Uterus (tissue), 2 donors: ENCODE data around the gene DCTD.

Source experiments
- POLR2A ChIP-seq, 2 donors: fragments of 450-650 bp; IDR thresholded peaks; one replicate each; pipeline ENCODE4 v1.6.1; 2016; ENCODE audit warnings: antibody characterized with exemption in 2 of 2, mild to moderate bottlenecking in 1 of 2, moderate library complexity in 1 of 2
- TF ChIP-seq, protein P1 (sequence below), 4 experiments: fragments of 200-600 bp in 2 of 4; fragments of 450-650 bp in 2 of 4; sonication (generic) in 2 of 4; IDR thresholded peaks; one replicate each; pipeline ENCODE4 v1.5.1; 2016 to 2019; ENCODE audit warnings: antibody characterized with exemption in 4 of 4, mild to moderate bottlenecking in 2 of 4, moderate library complexity in 1 of 4

DNA sequence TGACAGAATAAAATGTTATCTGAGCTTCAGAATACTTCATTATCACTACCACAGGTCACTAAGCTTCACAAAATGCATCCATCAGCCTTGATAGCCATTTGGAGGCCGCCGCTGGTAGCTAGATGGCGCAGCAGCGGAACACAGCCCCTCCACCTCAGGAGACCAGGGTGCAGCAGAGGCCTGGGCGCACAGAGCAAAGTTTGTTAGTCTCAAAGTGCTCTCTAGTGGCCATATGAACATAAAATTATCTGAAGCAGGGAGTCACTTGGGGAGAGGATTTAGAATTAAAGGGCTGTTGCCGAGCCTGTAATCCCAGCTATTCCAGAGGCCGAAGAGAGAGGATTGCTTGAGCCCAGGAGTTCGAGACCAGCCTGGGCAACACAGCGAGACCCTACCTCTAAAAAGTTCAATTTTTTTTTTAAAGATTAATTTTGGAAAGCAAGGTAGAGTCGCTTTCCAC lies 8.1 kb upstream of the DCTD start:
- TF ChIP-seq, protein P1, sequence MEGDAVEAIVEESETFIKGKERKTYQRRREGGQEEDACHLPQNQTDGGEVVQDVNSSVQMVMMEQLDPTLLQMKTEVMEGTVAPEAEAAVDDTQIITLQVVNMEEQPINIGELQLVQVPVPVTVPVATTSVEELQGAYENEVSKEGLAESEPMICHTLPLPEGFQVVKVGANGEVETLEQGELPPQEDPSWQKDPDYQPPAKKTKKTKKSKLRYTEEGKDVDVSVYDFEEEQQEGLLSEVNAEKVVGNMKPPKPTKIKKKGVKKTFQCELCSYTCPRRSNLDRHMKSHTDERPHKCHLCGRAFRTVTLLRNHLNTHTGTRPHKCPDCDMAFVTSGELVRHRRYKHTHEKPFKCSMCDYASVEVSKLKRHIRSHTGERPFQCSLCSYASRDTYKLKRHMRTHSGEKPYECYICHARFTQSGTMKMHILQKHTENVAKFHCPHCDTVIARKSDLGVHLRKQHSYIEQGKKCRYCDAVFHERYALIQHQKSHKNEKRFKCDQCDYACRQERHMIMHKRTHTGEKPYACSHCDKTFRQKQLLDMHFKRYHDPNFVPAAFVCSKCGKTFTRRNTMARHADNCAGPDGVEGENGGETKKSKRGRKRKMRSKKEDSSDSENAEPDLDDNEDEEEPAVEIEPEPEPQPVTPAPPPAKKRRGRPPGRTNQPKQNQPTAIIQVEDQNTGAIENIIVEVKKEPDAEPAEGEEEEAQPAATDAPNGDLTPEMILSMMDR (IDR thresholded peaks at IDR 0.05): peak; percentile 31 to 46 (median 44)
- TF ChIP-seq POLR2A (IDR thresholded peaks at IDR 0.05): no peak
